Right forelimb (tissue), 1 donor: ENCODE data around the gene PMFBP1.

Experiments used
- DNase-seq: peaks from one replicate; pipeline ENCODE4 v3.0.0-alpha.2; 2018

The PMFBP1 gene

DNA sequence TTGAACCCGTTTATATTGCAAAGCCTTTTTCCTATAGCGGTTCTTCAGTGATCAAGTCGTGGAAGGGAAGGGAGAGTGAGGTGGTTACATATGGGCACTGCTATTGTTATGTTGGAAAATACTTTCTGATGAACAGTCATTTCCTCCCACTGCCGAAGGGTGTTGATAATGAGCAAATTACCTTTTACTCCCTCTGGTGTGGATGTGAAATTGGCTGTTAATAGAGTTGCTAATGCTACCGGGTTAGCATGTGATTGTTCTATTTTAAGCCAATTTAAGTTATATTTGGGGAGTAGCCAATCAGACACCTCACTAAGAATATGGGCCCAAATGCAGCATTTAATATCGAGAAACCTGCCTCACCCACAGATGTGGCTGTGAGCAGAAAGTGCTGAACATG lies 15.6 kb upstream of the PMFBP1 start:
- DNase-seq: no peak

DNA sequence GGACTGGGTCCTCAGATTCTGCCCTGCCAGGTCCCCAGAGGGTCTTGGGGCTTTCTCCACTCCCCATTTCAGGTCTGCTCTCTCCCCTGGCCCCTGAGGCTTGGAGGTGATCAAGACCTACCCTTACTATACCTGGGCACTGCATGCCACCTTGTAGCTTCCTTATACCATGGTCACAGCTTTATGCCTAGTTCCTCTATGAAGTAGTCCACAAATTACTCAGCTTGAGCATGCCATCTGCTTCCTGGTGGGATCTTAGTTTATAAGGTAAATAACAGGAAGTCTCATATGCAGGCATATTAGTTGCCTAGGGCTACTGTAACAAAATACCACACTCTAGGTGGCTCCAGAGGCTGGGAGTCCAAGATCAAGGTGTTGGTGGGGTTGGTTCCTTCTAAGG lies 11.0 kb upstream of the PMFBP1 start:
- no peak for DNase-seq

DNA sequence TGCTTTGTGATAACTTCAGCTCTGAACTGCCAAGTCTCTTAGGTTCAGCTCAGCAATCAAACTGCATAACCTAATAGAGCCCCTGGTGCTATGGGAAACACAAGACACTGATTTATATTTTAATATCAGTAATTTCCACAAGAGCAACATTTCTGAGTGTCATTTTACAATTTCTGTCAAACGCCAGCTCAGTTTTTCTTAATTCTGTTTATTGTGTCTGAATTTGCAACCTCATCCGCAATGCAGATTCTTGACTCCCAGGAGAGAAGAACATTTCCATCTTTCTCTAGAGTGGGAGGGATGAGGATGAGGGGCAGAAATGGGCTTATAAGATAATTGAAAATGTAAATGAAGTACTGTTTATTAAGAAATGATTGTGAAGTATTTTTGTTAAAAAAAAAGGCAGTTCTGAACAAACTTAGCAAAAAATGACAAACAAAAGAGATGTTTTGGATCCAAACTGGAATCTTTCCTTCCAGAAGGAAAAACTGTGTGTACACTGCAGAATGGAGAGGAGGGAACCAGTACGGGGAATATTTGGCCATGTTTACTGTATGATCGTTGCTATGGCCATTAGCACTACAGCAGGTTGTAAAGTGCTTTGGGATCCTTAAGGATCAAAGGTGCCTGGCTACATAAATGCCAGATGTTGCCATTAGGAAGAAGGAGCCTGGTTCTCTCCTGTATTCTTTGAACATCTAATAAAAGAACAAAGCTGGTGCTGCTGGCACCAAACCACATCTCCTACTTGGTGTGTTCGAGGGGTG lies 7.4 kb upstream of the PMFBP1 start:
- no peak for DNase-seq

DNA sequence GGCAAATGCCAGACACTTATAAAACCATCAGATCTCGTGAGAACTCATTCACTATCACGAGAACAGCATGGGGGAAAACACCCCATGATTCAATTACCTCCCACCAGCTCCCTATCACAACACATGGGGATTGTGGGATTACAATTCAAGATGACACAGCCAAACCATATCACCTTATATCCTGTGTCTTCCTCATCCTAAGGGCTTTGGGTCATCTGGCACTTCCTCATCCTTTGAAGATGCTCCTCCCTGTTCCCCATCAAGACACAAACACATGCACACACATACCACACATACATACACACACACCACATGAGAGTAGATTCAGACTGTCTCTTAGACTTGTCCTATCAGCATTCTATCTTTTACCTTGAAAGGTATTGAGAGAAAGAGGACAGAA lies 2.8 kb upstream of the PMFBP1 start:
- DNase-seq: no peak

DNA sequence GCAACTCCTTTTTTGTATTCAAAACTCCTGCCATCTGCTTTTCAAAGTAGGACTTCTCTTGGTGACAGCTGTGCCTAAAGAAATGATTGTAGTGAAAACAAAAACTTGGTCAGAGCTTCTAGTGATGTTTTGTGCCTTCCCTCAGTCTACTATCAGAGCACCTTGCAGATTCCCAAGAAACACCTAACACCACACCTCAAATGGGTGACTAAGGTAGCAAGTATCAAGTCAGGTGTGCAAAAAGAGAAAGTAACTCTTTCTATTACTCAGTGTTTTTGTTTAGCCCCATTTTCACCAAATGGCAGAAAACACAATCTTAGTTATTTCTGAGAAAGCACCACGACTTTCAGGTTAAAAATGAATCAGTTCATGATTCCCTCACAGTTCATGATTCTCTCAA lies 2.0 kb upstream of the PMFBP1 start:
- no peak for DNase-seq

DNA sequence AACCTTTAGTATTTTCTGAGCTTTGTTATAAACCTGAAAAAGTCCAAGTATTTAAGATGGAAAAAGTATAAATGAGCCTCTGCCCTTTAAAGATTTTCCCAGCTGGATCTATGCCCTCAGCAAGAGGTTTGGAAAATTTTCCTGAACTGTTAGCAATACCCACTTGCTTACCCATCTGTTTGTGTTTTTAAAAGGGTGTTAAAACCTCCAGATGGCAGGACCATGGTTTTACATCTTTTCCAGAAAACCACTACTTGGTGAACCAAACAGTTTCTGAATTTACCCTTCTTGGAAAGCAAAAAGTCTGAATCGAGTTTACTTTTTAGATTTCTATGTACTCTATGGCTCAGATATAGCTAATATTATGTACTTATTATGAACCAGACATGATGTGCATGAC lies 719 bp downstream of the PMFBP1 start:
- DNase-seq: no peak

DNA sequence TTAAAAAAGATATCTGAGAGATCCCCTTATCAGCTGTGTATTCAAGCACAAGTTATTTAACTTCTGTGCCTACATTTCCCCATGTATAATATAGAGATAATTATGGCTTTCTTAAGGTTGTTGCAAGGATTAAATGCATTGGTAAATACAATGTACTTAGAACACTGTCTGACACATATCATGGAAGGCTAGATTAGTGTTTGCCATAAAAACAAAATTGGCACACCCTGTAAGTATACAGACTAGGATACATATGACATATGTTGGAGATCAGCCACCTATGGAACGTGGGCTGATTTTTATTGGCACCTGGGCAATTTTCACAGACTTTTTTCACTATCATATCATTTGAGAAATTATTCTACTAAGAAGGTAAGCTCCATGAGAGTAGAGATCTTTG lies 2.2 kb downstream of the PMFBP1 start:
- DNase-seq: no peak

- DNase-seq: no peak
These were observed 3.6 kb downstream of the PMFBP1 start for GRCh38 chr16:72168365-72168764.

DNA sequence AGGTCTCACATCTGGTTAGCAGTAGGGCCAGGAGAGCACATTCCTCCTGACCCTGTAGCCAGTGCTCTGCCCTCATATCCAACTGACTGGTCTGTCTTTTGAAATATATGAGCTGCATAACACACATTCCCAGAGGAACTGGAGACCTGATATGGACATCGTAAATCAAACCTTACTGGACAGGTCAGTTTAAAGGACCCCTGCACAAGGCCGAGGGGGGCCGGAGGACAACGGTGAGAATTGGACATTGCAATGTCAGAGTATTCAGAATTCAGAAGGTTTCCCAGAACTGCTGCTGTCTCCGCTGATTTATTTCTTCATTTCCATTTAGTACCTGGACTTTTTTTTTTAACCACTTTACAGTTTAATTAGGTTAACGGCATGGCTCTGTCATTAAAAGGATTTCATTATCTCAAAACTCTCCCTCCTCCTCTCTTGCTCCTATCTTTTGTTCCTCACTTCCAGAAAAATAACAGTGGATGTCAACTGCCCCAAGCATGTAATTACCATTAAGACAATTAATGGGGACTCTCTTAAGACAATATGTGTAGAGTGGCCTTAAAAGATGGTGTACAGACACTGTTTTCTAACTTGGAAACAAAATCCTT lies 4.9 kb downstream of the PMFBP1 start:
- no peak for DNase-seq

DNA sequence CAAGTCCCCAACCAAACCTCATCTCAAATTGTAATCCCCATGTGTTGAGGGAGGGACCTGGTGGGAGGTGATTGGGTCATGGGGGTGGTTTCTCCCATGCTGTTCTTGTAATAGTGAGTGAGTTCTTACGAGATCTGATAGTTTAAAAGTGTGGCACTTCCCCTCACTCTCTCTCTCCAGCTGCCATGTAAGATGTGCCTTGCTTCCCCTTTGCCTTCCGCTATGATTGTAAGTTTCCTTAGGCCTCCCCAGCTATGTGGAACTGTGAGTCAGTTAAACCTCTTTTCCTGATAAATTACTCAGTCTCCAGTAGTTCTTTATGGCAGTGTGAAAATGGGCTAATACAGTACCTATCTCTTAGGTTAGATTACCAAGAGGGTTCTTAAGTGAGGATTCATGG lies 5.8 kb downstream of the PMFBP1 start:
- DNase-seq: no peak

DNA sequence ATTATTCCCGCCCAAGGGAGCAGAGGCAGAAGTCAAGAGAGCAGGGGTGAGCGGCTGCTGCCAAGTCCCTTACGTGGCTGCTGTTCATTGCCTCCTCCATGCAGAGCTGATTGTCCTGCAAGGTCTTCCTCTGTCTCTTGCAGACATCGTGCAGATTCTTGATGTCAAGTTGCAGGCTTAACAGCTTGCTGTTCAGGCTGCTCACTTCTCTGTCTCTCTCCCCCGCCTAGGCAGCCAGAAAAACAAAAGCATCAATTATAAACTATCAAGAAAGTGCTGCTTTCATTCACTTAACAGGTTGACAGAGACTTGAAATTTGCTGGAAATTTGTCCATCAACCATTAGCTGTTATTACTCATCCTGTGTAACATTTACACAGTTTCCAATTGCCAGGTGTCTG lies 7.3 kb downstream of the PMFBP1 start:
- DNase-seq: no peak

- no peak for DNase-seq
These were observed 9.8 kb downstream of the PMFBP1 start for GRCh38 chr16:72162105-72162692.

- no peak for DNase-seq
These were observed 12.2 kb downstream of the PMFBP1 start for GRCh38 chr16:72159801-72160200.

- DNase-seq: no peak
These were observed 12.6 kb downstream of the PMFBP1 start for GRCh38 chr16:72159386-72159785.

- DNase-seq: no peak
These were observed 22.1 kb downstream of the PMFBP1 start for GRCh38 chr16:72149676-72150464.

GRCh38 chr16:72142476-72142875 lies 29.5 kb downstream of the PMFBP1 start:
- no peak for DNase-seq

- DNase-seq: no peak
These were observed 32.0 kb downstream of the PMFBP1 start for GRCh38 chr16:72139908-72140307.

- no peak for DNase-seq
These were observed 33.8 kb downstream of the PMFBP1 start for GRCh38 chr16:72138064-72138572.

GRCh38 chr16:72137380-72138063 lies 34.4 kb downstream of the PMFBP1 start:
- no peak for DNase-seq

GRCh38 chr16:72134507-72134906 lies 37.4 kb downstream of the PMFBP1 start:
- no peak for DNase-seq

GRCh38 chr16:72132726-72133125 lies 39.2 kb downstream of the PMFBP1 start:
- DNase-seq: no peak

- no peak for DNase-seq
These were observed 40.9 kb downstream of the PMFBP1 start for GRCh38 chr16:72131036-72131435.
